Liver (tissue), 9 donors: ENCODE data around the gene NAPA. TPM values are rescaled to one million over a fixed set of nuclear protein-coding genes. Genes with fewer than 3 reads are reported as not detected.

Source experiments
- DNase-seq: peaks from one replicate; pipeline ENCODE4 v3.0.0-alpha.2; 2017; ENCODE audit warnings: low spot score
- H3K27ac ChIP-seq, 2 donors: one replicate each; pipeline ENCODE4 v1.7.0; 2013; ENCODE audit warnings: inconsistent platforms in 2 of 2, low read length in 2 of 2, control low read depth in 1 of 2, low read depth in 1 of 2, mild to moderate bottlenecking in 1 of 2
- H3K27me3 ChIP-seq, 4 donors: one replicate each; pipeline versions ENCODE4 v1.6.1 to v1.7.0; 2013; ENCODE audit warnings: low read length in 3 of 4, inconsistent platforms in 1 of 4, mild to moderate bottlenecking in 1 of 4, moderate library complexity in 1 of 4; ENCODE audit not compliant: control insufficient read depth in 4 of 4, insufficient read depth in 4 of 4
- H3K36me3 ChIP-seq, 4 donors: one replicate each; pipeline versions ENCODE4 v1.6.1 to v1.7.0; 2013; ENCODE audit warnings: low read length in 3 of 4, mild to moderate bottlenecking in 3 of 4, low read depth in 1 of 4, moderate library complexity in 1 of 4; ENCODE audit not compliant: control insufficient read depth in 4 of 4, insufficient read depth in 3 of 4
- H3K4me1 ChIP-seq, 4 donors: one replicate each; pipeline versions ENCODE4 v1.6.1 to v1.7.0; 2013; ENCODE audit warnings: low read length in 3 of 4, mild to moderate bottlenecking in 3 of 4, moderate library complexity in 1 of 4; ENCODE audit not compliant: control insufficient read depth in 4 of 4, insufficient read depth in 4 of 4
- H3K4me3 ChIP-seq, 3 donors: one replicate each; pipeline versions ENCODE4 v1.6.1 to v1.7.0; 2013; ENCODE audit warnings: low read length in 3 of 3, control low read depth in 1 of 3, low read depth in 1 of 3, mild to moderate bottlenecking in 1 of 3
- H3K9ac ChIP-seq, 2 donors: one replicate each; pipeline ENCODE4 v1.7.0; 2013; ENCODE audit warnings: low read length in 2 of 2, mild to moderate bottlenecking in 2 of 2, moderate library complexity in 2 of 2, control low read depth in 1 of 2, low read depth in 1 of 2
- H3K9me3 ChIP-seq, 4 donors: one replicate each; pipeline versions ENCODE4 v1.6.1 to v1.7.0; 2013; ENCODE audit warnings: low read length in 3 of 4; ENCODE audit not compliant: control insufficient read depth in 4 of 4
- EGR1 ChIP-seq, 2 donors: IDR thresholded peaks; 2 replicates each; pipeline ENCODE4 v1.6.1; 2016 to 2018; ENCODE audit warnings: antibody characterized with exemption in 2 of 2, low read depth in 2 of 2
- FOXA2 ChIP-seq: IDR thresholded peaks from 2 replicates; pipeline ENCODE4 v1.6.1; 2016; ENCODE audit warnings: antibody characterized with exemption
- GABPA ChIP-seq, 2 donors: IDR thresholded peaks in 1 of 2; conservative IDR thresholded peaks in 1 of 2; 2 replicates each; pipeline ENCODE4 v1.6.1; 2016; ENCODE audit warnings: antibody characterized with exemption in 2 of 2, mild to moderate bottlenecking in 1 of 2, moderate library complexity in 1 of 2
- HNF4A ChIP-seq, 2 donors: conservative IDR thresholded peaks; 2 replicates each; pipeline ENCODE4 v1.6.1; 2016; ENCODE audit warnings: antibody characterized with exemption in 2 of 2, mild to moderate bottlenecking in 2 of 2
- HNF4G ChIP-seq: IDR thresholded peaks from 2 replicates; pipeline ENCODE4 v1.6.1; 2016; ENCODE audit warnings: antibody characterized with exemption
- JUND ChIP-seq, 2 donors: IDR thresholded peaks; 2 replicates each; pipeline ENCODE4 v1.6.1; 2016; ENCODE audit warnings: antibody characterized with exemption in 2 of 2
- MAX ChIP-seq: IDR thresholded peaks from 2 replicates; pipeline ENCODE4 v1.6.1; 2016; ENCODE audit warnings: antibody characterized with exemption
- NR2F2 ChIP-seq: IDR thresholded peaks from 2 replicates; pipeline ENCODE4 v1.6.1; 2016; ENCODE audit warnings: antibody characterized with exemption
- RAD21 ChIP-seq, 2 donors: IDR thresholded peaks; 2 replicates each; pipeline ENCODE4 v1.6.1; 2016; ENCODE audit warnings: antibody characterized with exemption in 2 of 2, mild to moderate bottlenecking in 2 of 2
- RXRA ChIP-seq, 2 donors: IDR thresholded peaks; 2 replicates each; pipeline ENCODE4 v1.6.1; 2017 to 2018; ENCODE audit warnings: antibody characterized with exemption in 2 of 2, mild to moderate bottlenecking in 1 of 2
- SP1 ChIP-seq: IDR thresholded peaks from 2 replicates; pipeline ENCODE4 v1.6.1; 2018; ENCODE audit warnings: antibody characterized with exemption, mild to moderate bottlenecking
- TAF1 ChIP-seq: conservative IDR thresholded peaks from 2 replicates; pipeline ENCODE4 v1.6.1; 2016; ENCODE audit warnings: antibody characterized with exemption, mild to moderate bottlenecking
- YY1 ChIP-seq: IDR thresholded peaks from 2 replicates; pipeline ENCODE4 v1.6.1; 2016; ENCODE audit warnings: antibody characterized with exemption, mild to moderate bottlenecking
- WGBS: extraction: QIAGEN DNeasy Blood & Tissue Kit; methylation state at CpG from one replicate; pipeline ENCODE4 v1.1.7; 2013; 5-methylcytosine and 5-hydroxymethylcytosine counted together
- polyA plus RNA-seq, 2 donors: library from polyadenylated mRNA; stranded (reverse) in 1 of 2; unstranded in 1 of 2; fragments of 200-250 nt in 1 of 2; fragments of >200 nt in 1 of 2; fragmentation: Nextera tagmentation in 1 of 2; extraction: Ambion mirVana in 1 of 2; gene quantifications; one replicate each; pipeline versions ENCODE4 v1.2.1 to v1.2.3, GENCODE V29; 2013 to 2015
- total RNA-seq, 2 donors: library from RNA; depleted of rRNA; stranded (reverse); fragments of >200 nt; gene quantifications; one replicate each; pipeline ENCODE4 v1.2.3, GENCODE V29; 2014
- TF ChIP-seq, protein P1 (sequence below): IDR thresholded peaks from 2 replicates; pipeline ENCODE4 v1.6.1; 2016; ENCODE audit warnings: antibody characterized with exemption
- TF ChIP-seq, protein P2 (sequence below): IDR thresholded peaks from 2 replicates; pipeline ENCODE4 v1.6.1; 2016; ENCODE audit warnings: antibody characterized with exemption, mild to moderate bottlenecking
- TF ChIP-seq, protein P3 (sequence below): fragments of 150-350 bp; IDR thresholded peaks from 2 replicates; pipeline ENCODE4 v1.5.1; 2017; ENCODE audit warnings: improper control_type of control experiment, low read depth, low read length; ENCODE audit not compliant: missing input control
- donor health status: healthy.
- donor health status: healthy.
- donor health status: healthy.
- donor health status: healthy.
- donor health status: healthy.

Gene NAPA
- total and polyA plus RNA-seq, 4 donors = 73.4 to 132 (median 120) TPM

DNA sequence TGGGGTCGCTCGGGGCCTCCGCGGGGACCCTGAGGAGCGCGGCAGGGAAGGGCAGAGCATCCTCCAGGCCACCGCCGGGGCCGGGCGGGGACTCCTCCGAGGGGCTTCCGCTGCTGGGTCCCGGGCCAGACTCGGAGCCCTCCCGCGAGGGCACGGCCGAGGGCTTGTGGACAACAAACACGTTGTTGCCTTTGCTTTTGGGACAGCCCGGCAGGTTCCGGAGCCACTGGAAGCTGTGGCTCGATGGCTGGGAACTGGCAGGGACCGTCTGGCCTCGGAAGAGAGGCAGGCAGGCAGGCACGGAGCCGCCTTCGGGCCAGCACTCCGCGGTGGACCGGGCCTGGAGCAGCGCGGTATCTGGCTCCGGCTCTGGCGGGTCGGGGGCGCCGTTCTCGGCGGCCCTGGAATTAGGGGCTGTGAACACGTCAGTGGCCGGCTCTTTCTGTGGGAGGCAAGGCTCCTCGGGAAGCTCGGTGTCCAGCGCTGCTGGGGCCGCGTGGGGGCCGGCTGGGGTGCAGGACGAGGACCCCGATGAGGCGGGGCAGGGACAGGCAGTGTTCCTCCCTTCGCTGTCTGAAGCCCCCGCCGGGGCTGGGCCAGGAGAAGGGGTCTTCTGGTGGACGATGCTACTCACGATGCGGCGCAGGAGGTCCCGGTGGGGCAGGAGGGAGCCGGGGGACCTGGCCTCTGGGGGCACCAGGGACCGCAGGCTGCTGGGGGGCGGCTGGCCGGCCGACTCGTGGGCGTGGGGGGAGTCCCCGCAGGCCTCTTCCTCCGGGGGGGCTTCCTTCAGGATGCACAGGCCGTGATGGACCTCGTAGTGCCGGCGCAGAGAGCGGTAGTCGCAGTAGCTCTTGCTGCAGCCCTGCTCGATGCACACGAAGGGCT, 30.4 kb upstream of the NAPA start:
- no peaks in the 10 kb centered on the region for H3K27me3 ChIP-seq
- peak overlapping the region in 1 of 3 donors; percentile 35 for H3K4me3 ChIP-seq
- no peak for DNase-seq
- H3K9me3 ChIP-seq = no peaks in the 10 kb centered on the region
- H3K36me3 ChIP-seq = no peaks in the 10 kb centered on the region
- H3K9ac ChIP-seq = no peak overlapping the region
- H3K27ac ChIP-seq = no peak overlapping the region
- peaks cover 0 to 6% (median 0%) of the 10 kb centered on the region in 4 donors for H3K4me1 ChIP-seq
- 30% methylated on average over 75 of the region's 75 CpGs for WGBS
- no peak for TF ChIP-seq EGR1 (IDR thresholded peaks at IDR 0.05; ENCODE audit: low read depth in 2 of 2)
- TF ChIP-seq FOXA2 = no peak
- TF ChIP-seq HNF4G = no peak
- TF ChIP-seq, protein P1, sequence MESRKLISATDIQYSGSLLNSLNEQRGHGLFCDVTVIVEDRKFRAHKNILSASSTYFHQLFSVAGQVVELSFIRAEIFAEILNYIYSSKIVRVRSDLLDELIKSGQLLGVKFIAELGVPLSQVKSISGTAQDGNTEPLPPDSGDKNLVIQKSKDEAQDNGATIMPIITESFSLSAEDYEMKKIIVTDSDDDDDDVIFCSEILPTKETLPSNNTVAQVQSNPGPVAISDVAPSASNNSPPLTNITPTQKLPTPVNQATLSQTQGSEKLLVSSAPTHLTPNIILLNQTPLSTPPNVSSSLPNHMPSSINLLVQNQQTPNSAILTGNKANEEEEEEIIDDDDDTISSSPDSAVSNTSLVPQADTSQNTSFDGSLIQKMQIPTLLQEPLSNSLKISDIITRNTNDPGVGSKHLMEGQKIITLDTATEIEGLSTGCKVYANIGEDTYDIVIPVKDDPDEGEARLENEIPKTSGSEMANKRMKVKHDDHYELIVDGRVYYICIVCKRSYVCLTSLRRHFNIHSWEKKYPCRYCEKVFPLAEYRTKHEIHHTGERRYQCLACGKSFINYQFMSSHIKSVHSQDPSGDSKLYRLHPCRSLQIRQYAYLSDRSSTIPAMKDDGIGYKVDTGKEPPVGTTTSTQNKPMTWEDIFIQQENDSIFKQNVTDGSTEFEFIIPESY = no peak
- TF ChIP-seq NR2F2 = no peak
- TF ChIP-seq HNF4A (conservative IDR thresholded peaks at IDR 0.05) = no peak
- TF ChIP-seq YY1 = no peak
- no peak for TF ChIP-seq MAX
- TF ChIP-seq SP1 = no peak
- TF ChIP-seq, protein P2, sequence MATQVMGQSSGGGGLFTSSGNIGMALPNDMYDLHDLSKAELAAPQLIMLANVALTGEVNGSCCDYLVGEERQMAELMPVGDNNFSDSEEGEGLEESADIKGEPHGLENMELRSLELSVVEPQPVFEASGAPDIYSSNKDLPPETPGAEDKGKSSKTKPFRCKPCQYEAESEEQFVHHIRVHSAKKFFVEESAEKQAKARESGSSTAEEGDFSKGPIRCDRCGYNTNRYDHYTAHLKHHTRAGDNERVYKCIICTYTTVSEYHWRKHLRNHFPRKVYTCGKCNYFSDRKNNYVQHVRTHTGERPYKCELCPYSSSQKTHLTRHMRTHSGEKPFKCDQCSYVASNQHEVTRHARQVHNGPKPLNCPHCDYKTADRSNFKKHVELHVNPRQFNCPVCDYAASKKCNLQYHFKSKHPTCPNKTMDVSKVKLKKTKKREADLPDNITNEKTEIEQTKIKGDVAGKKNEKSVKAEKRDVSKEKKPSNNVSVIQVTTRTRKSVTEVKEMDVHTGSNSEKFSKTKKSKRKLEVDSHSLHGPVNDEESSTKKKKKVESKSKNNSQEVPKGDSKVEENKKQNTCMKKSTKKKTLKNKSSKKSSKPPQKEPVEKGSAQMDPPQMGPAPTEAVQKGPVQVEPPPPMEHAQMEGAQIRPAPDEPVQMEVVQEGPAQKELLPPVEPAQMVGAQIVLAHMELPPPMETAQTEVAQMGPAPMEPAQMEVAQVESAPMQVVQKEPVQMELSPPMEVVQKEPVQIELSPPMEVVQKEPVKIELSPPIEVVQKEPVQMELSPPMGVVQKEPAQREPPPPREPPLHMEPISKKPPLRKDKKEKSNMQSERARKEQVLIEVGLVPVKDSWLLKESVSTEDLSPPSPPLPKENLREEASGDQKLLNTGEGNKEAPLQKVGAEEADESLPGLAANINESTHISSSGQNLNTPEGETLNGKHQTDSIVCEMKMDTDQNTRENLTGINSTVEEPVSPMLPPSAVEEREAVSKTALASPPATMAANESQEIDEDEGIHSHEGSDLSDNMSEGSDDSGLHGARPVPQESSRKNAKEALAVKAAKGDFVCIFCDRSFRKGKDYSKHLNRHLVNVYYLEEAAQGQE = no peak
- TF ChIP-seq JUND (IDR thresholded peaks at IDR 0.05) = no peak

DNA sequence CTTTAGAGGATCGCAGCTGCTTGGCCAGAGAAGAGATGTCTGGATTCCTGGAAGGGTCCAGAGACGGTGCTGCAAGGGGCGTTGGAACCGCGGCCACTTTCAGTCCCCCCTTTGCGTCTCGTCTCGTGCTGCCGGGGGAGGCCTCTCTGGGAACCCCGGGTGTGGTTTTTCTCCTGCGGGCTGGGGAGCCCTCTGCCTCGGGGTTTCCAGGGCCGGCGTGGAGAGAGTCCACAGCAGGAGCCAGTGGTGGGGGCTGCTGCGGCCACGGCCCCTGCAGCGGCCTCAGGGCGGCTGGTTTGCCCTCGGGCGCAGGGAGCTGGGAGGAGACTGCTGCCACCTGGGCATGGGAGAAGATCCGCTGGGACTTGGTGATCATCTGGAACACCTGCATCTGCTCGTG, 29.6 kb upstream of the NAPA start:
- no peak overlapping the region for H3K9ac ChIP-seq
- H3K9me3 ChIP-seq = no peaks in the 10 kb centered on the region
- WGBS = 87% methylated on average over 22 of the region's 22 CpGs
- H3K36me3 ChIP-seq = no peaks in the 10 kb centered on the region
- no peak overlapping the region for H3K4me3 ChIP-seq
- H3K4me1 ChIP-seq = peaks cover 0 to 6% (median 0%) of the 10 kb centered on the region in 4 donors
- H3K27ac ChIP-seq = no peak overlapping the region
- TF ChIP-seq RXRA (IDR thresholded peaks at IDR 0.05) (no peak), YY1 (no peak), TAF1 (no peak), EGR1 (IDR thresholded peaks at IDR 0.05; ENCODE audit: low read depth in 2 of 2) (no peak), SP1 (no peak), JUND (IDR thresholded peaks at IDR 0.05) (no peak), NR2F2 (no peak), FOXA2 (no peak), MAX (no peak), HNF4A (conservative IDR thresholded peaks at IDR 0.05) (no peak), GABPA (IDR thresholded peaks at IDR 0.05 in 1 of 2, conservative IDR thresholded peaks at IDR 0.05 in 1 of 2) (no peak), RAD21 (IDR thresholded peaks at IDR 0.05) (no peak), HNF4G (no peak)
- TF ChIP-seq, protein P1 = no peak
- TF ChIP-seq, protein P3, sequence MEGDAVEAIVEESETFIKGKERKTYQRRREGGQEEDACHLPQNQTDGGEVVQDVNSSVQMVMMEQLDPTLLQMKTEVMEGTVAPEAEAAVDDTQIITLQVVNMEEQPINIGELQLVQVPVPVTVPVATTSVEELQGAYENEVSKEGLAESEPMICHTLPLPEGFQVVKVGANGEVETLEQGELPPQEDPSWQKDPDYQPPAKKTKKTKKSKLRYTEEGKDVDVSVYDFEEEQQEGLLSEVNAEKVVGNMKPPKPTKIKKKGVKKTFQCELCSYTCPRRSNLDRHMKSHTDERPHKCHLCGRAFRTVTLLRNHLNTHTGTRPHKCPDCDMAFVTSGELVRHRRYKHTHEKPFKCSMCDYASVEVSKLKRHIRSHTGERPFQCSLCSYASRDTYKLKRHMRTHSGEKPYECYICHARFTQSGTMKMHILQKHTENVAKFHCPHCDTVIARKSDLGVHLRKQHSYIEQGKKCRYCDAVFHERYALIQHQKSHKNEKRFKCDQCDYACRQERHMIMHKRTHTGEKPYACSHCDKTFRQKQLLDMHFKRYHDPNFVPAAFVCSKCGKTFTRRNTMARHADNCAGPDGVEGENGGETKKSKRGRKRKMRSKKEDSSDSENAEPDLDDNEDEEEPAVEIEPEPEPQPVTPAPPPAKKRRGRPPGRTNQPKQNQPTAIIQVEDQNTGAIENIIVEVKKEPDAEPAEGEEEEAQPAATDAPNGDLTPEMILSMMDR = no peak
- TF ChIP-seq, protein P2 = no peak
- no peaks in the 10 kb centered on the region for H3K27me3 ChIP-seq
- DNase-seq = no peak
